ENCODE data around the gene SAMD11.

Gene SAMD11

GRCh38 chr1:905071-905749, 18.5 kb upstream of the SAMD11 start:
- no peak for DNase-seq

DNA sequence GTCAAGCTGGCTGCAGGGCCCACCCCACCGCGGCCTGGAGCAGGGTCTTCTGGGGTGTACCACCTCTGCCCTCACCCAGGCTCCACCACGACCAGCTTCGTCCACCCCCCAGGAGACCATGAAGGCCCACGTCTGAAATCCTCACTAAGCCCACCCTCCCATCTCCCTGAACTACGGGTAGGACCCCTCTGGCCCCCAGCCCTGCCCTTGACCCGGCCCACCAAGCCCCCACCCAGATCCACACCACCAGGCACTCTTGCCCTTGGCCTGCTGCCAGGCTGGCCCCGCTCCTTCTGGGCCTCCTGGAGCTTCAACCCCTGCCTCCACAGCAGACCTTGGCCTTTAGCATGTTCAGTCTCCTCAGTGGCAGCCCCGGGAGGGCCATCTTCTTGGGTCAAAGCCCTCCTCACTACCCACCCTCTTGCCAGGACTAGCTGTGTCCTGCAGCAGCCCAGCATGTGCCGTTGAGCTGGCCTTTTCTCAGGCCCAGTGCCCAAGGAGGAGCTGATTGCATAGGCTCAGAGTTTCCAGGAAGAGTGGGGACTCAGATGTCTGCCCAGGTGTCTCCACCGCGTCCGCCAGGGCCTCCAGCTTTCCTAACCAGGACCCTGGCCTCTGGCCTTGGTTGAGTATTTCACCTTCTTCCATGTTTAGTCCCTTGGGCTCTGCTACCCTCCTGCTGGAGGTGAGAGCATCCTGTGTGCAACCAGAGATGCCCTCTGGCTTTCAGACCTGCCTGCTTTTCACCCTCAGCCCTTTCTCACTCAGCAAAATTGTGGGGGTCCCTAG, 17.7 kb upstream of the SAMD11 start:
- no peak for DNase-seq

DNA sequence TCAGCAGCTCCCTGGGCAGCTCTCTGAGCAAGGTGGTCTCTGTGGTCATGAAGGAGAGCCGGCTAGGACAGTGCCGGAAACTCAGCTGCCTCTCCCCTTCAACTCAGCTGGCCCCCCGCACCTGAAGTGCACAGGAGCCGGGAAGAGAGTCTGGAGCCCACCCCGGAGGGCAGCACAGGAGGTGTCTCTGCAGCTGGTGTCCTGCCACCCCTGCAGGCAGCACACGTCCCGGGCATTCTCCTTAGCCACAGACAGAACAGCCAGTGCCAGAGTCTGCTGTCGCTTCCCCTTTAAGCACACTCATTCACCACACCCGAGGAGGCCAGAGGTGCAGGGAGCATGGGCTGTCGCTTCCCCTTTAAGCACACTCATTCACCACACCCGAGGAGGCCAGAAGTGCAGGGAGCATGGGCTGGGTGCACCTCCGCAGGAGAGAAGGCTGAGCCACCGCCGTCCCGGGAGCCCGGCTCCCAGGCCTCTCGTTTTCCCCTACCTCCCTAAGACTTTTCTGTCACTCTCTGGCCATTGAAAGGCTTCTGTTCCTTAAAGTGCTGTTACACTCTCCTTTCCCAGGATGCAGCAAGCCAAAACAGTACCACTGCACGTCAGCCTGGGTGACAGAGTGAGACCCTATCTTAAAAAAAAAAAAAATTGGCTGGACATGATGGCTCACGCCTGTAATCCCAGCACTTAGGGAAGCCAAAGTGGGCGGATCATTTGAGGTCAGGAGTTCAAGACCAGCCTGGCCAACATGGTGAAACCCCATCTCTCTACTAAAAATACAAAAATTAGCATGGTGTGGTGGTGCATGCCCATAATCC, 16.9 kb upstream of the SAMD11 start:
- no peak for DNase-seq

DNA sequence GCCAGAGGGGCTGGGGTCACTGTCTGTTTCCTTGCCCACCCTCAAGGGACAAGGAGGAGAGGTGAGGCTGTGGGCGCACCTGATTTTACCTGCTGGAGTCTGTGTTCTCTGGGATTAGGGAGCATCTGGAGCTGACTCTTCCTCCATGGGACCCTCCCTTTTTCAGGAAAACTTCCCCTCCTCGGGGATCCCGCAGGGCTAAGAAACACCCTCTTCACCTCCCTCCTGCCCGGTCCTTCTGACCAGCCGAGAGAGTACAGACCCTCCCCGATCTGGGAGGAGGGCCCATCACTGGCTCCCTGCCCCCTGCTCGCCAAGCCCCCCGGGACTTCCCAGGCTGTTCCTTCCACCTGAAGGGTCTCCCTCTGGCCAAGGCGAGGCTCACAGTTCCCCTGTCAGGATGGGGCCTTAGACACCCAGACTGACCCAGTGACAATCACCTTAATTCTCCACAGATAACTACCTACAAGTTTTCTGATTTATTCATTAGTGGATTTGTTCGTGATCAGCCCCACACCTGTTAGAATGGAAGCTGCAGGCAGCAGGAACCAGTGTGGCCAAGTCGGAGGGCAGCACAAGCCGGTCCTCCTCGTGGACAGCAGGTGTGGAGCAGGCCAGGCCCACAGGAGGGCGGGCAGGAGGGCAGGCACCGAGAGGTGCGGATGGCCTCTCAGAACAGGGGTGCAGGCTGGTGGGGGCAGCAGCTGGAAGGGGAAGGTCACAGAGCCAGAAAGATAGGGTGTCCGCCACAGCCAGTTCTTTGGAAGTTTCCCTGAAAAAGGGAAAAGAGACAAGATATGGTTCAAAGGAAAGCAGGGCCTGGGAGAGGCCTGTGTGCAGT, 15.9 kb upstream of the SAMD11 start:
- DNase-seq = no peak

- DNase-seq = no peak
Observed at GRCh38 chr1:908661-909060, 15.1 kb upstream of the SAMD11 start.

DNA sequence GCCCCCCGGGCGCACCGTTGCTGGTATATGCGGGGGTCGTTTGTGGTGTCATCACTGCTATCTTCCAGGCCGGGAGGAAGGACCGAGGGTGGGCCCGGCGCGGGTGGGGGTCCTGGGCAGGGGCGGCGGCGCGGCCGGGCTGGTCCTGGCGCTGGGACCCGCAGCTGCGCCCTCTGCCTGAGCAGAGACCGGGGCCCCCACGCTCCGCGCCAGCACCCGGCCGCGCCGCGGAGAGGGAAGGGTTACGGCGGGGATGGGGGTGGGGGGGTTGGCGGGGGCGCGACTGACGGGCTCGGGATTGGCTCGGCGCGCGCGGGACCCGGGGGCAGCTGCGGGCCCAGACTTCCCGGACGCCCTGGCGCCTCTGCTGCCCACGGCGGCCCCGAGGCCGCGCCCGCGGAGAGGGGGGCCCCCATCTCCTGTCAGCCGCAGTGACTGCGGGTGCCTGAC, 13.8 kb upstream of the SAMD11 start:
- DNase-seq = no peak

DNA sequence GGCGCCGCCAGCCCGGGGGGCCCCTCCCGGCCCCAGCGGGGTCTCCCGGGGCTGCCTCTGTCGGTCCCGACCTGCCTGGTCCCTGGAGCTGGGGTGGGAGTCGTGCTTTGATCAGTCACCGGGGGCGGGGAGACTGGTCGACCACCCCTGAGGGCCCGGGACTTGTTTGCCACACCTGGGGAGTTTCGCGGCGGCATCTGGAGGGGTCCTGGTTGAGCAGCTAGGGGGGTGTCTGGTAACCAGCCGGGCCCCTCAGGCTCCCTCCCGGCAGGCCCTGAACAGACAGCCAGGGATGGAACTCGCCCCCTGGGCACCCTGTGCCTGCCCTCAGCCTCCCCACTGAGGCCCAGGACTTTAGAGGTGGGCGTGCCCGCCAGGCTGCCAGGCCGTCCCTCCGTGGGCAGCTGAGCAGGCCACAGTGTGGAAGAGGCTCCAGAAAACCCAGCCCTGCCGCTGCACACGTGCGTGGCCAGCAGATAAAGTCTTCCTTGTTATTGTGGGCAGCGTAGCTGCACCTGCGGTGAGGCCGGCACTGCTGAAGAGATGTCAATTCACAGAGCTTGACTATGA, 13.3 kb upstream of the SAMD11 start:
- DNase-seq = no peak

GRCh38 chr1:910881-911721, 12.6 kb upstream of the SAMD11 start:
- peak; percentile 55 for DNase-seq

- no peak for DNase-seq
Observed at GRCh38 chr1:911875-912739, 11.6 kb upstream of the SAMD11 start.

GRCh38 chr1:912740-913301, 10.9 kb upstream of the SAMD11 start:
- DNase-seq = no peak

DNA sequence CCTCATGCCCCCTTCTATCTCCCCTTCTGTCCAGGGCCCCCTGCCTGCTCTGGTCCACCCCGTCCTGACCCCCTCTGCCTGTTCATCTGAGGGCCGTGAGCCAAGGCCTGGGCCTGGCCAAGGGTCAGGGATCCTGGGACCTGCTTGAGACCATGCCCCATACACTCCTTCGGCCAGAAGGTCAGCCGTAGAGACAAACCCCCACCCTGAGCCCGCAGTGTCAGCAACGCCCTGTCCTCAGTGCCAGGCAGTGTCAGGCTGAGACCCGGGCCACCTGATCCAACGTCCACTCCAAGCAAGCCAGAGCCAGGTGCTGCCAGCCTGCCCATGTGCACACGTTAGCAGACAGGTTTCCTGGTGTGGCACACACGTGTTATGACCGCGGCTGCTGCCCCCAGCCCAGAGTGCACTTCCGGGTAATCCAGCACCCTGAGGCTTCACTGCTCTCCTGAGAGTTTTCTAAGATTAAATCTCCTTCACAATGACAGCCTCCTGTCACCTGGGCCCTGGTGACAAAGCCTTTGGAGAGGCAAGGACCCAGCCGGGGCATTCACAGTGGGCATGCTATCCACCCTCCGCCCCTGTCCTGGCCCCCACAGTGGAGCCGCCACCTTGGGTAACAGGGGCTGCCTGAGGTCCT, 10.1 kb upstream of the SAMD11 start:
- no peak for DNase-seq

GRCh38 chr1:914131-914890, 9.4 kb upstream of the SAMD11 start:
- no peak for DNase-seq

GRCh38 chr1:914891-915280, 8.8 kb upstream of the SAMD11 start:
- DNase-seq = no peak

- no peak for DNase-seq
Observed at GRCh38 chr1:915295-916172, 8.2 kb upstream of the SAMD11 start.

- no peak for DNase-seq
Observed at GRCh38 chr1:916173-917075, 7.3 kb upstream of the SAMD11 start.

DNA sequence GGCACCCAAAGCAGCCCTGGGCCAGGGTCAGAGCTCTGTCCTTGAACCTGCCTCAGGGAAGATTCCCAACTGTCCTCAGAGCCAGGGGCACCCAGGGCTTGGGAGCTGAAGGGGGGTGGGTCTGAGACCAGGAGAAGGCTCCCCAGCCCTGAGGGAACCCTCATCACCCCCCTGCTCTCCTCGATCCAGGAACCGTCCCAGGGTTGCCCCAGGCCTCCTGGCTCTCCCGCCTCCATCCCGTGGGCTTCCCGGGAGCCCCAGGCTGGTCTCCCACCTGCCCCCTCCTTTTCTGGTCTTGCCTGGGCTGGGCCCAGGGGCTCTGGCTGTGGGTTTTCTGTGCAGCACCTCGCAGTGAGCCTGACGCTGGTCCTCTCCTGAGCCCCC, 6.7 kb upstream of the SAMD11 start:
- no peak for DNase-seq

All from T1000 (cell line).